BLaER1 (cell line): Measurements from ENCODE around the gene TCTN2.

Experiments
- H3K27ac ChIP-seq: shearing (Covaris generic); formaldehyde crosslinking; 2 replicates; pipeline ENCODE4 v1.8.1; 2022
- H3K27me3 ChIP-seq: shearing (Covaris generic); formaldehyde crosslinking; 2 replicates; pipeline ENCODE4 v1.8.1; 2022
- H3K36me3 ChIP-seq: shearing (Covaris generic); formaldehyde crosslinking; 2 replicates; pipeline ENCODE4 v1.8.1; 2022
- H3K4me1 ChIP-seq: shearing (Covaris generic); formaldehyde crosslinking; 2 replicates; pipeline ENCODE4 v1.8.1; 2022
- H3K4me2 ChIP-seq: shearing (Covaris generic); formaldehyde crosslinking; 2 replicates; pipeline ENCODE4 v1.8.1; 2022
- H3K4me3 ChIP-seq: shearing (Covaris generic); formaldehyde crosslinking; 2 replicates; pipeline ENCODE4 v1.8.1; 2022
- H3K9ac ChIP-seq: shearing (Covaris generic); formaldehyde crosslinking; 2 replicates; pipeline ENCODE4 v1.8.1; 2022
- H3K9me3 ChIP-seq: shearing (Covaris generic); formaldehyde crosslinking; 2 replicates; pipeline ENCODE4 v1.8.1; 2022
- H4K20me1 ChIP-seq: shearing (Covaris generic); formaldehyde crosslinking; 2 replicates; pipeline ENCODE4 v1.8.1; 2022
- Cebpa-rat ChIP-seq: shearing (Covaris generic); IDR thresholded peaks from 2 replicates; pipeline ENCODE4 v1.8.1; 2022

The TCTN2 gene

DNA sequence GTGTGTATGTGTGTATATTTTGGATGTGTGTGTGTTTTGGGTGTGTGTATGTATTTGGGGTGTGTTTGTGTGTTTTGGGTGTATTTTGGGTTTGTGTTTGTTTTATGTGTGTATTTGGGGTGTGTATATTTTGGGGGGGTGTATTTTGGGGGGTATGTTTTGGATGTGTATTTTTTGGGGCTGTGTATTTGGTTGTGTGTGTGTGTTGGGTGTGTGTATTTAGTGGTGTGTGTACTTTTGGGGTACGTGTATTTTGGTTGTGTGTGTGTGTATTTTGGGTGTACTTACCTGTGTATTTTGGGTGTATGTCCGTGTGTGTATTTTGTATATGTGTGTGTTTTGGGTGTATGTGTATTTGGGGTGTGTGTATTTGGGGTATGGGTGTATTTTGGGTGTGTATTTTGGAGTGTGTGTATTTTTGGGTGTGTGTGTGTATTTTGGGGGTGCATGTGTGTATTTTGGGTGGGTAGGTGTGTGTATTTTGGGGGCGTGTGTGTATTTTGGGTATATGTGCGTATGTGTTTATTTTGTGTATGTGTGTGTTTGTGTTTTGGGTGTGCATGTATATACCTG lies 16.7 kb upstream of the TCTN2 start:
- H3K4me1 ChIP-seq: no peaks in the 10 kb centered on the region
- H3K9ac ChIP-seq: no peak overlapping the region
- H3K9me3 ChIP-seq: no peaks in the 10 kb centered on the region
- H3K27me3 ChIP-seq: no peaks in the 10 kb centered on the region
- peaks cover 90% of the 10 kb centered on the region for H3K36me3 ChIP-seq
- no peak overlapping the region for H3K4me3 ChIP-seq
- H4K20me1 ChIP-seq: no peaks in the 10 kb centered on the region
- TF ChIP-seq Cebpa-rat: no peak
- H3K27ac ChIP-seq: no peak overlapping the region
- no peak overlapping the region for H3K4me2 ChIP-seq

DNA sequence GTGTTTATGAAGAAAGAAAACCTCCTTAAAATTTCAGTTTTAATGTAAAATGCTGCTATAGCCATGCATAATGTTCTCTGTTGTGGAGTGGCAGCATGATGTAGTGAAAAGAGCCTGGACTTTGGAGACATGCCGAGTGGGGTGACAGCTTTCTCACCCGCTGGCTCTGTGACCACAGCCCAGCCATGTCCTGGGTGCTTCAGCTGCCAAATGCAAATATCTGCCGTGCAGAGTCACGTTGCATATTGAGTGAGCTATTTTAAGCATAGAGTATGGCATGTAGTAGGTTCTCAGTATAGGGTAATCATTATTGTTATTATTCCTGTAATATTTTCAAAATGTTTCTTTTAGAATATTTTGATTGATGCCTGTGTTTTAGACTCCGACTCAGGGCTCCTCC lies 15.5 kb upstream of the TCTN2 start:
- H3K9ac ChIP-seq: no peak overlapping the region
- peaks cover 90% of the 10 kb centered on the region for H3K36me3 ChIP-seq
- no peak for TF ChIP-seq Cebpa-rat
- no peak overlapping the region for H3K4me2 ChIP-seq
- no peak overlapping the region for H3K4me3 ChIP-seq
- H3K4me1 ChIP-seq: no peaks in the 10 kb centered on the region
- no peaks in the 10 kb centered on the region for H3K9me3 ChIP-seq
- no peak overlapping the region for H3K27ac ChIP-seq
- H4K20me1 ChIP-seq: no peaks in the 10 kb centered on the region
- H3K27me3 ChIP-seq: no peaks in the 10 kb centered on the region

DNA sequence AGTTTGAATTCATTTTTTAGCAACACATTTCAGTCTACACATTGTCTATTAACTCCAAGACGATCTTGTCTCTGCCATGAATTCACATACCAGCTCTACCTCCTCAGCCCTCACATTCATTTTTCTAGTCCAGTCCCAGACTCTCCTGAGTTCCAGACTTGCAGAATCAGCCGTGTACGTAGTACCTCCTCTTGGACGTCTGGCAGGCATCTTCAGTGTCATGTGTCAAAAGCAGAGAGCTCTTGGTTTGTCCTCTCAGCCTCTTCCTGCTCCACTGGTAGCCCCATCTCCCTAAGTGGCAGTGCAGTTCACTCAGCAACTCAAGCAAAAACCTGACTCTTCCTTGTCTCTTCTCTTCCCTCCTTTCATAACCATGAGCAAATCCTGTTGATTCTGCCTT lies 14.5 kb upstream of the TCTN2 start:
- Histone ChIP-seq H3K36me3 (peaks cover 87% of the 10 kb centered on the region), H3K27ac (no peak overlapping the region), H4K20me1 (no peaks in the 10 kb centered on the region), H3K4me1 (no peaks in the 10 kb centered on the region), H3K27me3 (no peaks in the 10 kb centered on the region), H3K9me3 (no peaks in the 10 kb centered on the region), H3K4me3 (no peak overlapping the region), H3K9ac (no peak overlapping the region), H3K4me2 (no peak overlapping the region)
- TF ChIP-seq Cebpa-rat: no peak

DNA sequence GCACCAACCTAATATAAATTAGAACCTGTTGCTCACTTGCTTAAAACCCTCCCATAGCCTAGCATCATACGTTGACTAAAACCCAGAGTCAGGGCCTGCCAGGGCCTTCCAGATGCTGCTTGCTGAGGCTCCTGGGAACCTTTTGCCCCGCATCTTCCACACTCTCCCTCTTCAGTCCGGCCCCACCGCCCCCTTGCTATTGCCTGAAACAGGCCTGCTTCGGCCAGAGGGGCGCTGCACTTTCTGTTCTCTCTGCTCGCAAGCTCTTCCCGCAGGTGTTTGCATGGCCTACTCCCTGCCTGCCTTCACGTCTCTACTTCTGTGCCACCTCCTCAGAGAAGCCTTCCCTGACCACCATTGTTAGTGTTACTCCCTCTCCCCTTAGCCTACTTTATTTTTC lies 13.7 kb upstream of the TCTN2 start:
- Histone ChIP-seq H3K4me2 (no peak overlapping the region), H4K20me1 (no peaks in the 10 kb centered on the region), H3K4me3 (no peak overlapping the region), H3K4me1 (no peaks in the 10 kb centered on the region), H3K27ac (no peak overlapping the region), H3K27me3 (no peaks in the 10 kb centered on the region), H3K36me3 (peaks cover 83% of the 10 kb centered on the region), H3K9ac (no peak overlapping the region), H3K9me3 (no peaks in the 10 kb centered on the region)
- TF ChIP-seq Cebpa-rat: no peak

DNA sequence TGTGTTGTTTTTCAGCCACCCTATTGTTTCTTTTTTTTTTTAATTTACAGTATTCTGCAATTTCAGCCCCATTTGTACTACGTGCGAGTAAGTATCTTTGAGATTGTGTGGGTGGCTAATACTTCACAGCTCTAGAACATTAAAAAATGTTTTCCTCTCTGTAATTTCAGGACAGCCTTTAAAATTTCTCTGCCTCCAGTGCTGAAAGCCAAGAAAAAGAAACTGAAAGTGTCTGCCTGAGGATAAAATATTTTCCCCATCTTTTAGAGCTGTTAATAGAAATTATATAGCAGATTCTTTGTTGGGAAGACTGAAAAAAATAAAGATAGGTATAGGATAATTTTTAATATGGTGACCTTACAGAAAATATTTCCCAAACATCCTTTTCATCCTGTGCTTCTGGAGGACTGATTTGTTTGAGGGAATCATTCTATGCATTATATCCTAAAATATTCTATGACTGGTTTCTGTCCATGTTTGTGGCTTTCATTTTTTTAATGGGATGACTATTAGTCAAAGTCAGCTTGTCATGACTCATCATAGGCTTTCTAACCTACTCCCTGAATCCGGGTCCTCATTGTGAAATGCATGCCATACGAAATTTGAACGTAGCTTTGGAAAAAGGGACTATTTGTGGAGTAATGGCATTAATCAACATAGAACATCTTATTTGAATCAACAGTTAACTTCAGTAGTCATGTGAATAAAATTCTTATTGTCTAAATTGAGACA lies 10.8 kb upstream of the TCTN2 start:
- Histone ChIP-seq H3K9me3 (no peaks in the 10 kb centered on the region), H3K27ac (no peak overlapping the region), H3K9ac (no peak overlapping the region), H3K36me3 (peaks cover 74% of the 10 kb centered on the region), H4K20me1 (no peaks in the 10 kb centered on the region), H3K4me1 (no peaks in the 10 kb centered on the region), H3K4me2 (no peak overlapping the region), H3K27me3 (no peaks in the 10 kb centered on the region), H3K4me3 (no peak overlapping the region)
- TF ChIP-seq Cebpa-rat: no peak

DNA sequence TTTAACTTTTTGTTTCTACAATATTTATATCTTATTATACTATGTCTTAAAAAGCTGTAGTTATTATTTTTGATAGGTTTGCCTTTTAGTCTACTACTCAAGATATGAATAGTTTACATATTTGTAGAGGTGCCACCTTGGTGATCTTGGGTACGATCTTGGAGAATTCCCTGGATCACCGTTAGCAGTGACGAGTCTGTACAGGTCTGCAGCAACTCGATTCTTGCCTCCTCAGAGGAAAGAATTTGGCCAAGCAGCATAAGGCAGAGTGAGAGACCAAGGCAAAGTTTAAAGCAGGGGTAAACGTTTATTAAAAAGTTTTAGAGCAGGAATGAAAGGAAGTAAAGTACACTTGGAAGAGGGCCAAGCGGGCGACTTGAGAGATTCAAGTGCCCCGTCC lies 3.1 kb upstream of the TCTN2 start:
- Histone ChIP-seq H3K9me3 (no peaks in the 10 kb centered on the region), H4K20me1 (no peaks in the 10 kb centered on the region), H3K27ac (no peak overlapping the region), H3K4me3 (no peak overlapping the region), H3K36me3 (peaks cover 13% of the 10 kb centered on the region), H3K9ac (no peak overlapping the region), H3K4me1 (peaks cover 13% of the 10 kb centered on the region), H3K4me2 (no peak overlapping the region), H3K27me3 (no peaks in the 10 kb centered on the region)
- no peak for TF ChIP-seq Cebpa-rat

DNA sequence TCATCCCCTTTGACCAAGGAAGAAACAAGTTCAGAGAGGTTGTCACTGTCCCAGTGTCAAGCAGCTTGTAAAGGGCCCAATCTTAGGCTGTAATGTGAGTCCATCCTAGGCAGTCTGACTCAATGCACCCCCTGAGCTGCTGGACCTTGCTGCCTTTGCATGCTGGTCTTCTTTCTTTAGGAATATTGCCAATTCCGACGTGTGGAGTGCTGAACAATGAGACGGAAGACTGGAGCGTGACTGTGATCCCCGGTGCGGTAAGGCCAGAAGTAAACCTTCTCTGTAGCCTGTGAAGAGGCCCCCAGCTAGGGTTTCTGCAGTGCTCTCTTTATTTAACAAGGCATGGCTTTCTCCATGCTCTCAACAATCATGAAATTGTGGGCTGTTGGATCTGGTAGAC lies 963 bp downstream of the TCTN2 start:
- no peak for TF ChIP-seq Cebpa-rat
- H3K4me1 ChIP-seq: peaks cover 13% of the 10 kb centered on the region
- peak overlapping the region; percentile 85 for H3K4me3 ChIP-seq
- peak overlapping the region; percentile 100 for H3K4me2 ChIP-seq
- no peaks in the 10 kb centered on the region for H4K20me1 ChIP-seq
- no peak overlapping the region for H3K27ac ChIP-seq
- H3K9me3 ChIP-seq: no peaks in the 10 kb centered on the region
- no peak overlapping the region for H3K9ac ChIP-seq
- no peaks in the 10 kb centered on the region for H3K27me3 ChIP-seq
- H3K36me3 ChIP-seq: peaks cover 12% of the 10 kb centered on the region; the same call in 1 of the 2 replicates

DNA sequence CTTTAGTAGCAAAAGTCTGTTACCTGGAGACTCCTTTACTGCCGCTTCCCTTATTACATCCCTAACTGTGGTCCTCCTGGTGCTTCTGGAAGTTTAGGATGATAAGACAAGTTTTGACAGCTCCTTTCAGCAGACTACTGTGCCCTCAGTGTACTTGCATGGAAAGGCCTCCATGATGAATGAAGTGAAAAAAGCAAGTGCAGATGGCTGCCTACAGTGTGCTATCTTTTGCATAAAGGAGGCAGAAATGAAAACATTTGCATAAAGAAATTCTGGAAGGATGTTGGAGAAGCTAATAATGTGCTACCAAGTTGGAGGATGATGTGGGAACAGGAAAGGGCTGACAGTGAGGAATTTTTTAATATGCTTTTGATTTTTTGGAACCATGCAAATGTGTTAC lies 4.5 kb downstream of the TCTN2 start:
- no peaks in the 10 kb centered on the region for H3K27me3 ChIP-seq
- no peaks in the 10 kb centered on the region for H3K9me3 ChIP-seq
- peaks cover 19% of the 10 kb centered on the region; the same call in 1 of the 2 replicates for H3K36me3 ChIP-seq
- H3K27ac ChIP-seq: no peak overlapping the region
- no peak overlapping the region for H3K9ac ChIP-seq
- no peaks in the 10 kb centered on the region for H4K20me1 ChIP-seq
- no peak for TF ChIP-seq Cebpa-rat
- no peak overlapping the region for H3K4me3 ChIP-seq
- H3K4me2 ChIP-seq: no peak overlapping the region
- peaks cover 13% of the 10 kb centered on the region for H3K4me1 ChIP-seq

DNA sequence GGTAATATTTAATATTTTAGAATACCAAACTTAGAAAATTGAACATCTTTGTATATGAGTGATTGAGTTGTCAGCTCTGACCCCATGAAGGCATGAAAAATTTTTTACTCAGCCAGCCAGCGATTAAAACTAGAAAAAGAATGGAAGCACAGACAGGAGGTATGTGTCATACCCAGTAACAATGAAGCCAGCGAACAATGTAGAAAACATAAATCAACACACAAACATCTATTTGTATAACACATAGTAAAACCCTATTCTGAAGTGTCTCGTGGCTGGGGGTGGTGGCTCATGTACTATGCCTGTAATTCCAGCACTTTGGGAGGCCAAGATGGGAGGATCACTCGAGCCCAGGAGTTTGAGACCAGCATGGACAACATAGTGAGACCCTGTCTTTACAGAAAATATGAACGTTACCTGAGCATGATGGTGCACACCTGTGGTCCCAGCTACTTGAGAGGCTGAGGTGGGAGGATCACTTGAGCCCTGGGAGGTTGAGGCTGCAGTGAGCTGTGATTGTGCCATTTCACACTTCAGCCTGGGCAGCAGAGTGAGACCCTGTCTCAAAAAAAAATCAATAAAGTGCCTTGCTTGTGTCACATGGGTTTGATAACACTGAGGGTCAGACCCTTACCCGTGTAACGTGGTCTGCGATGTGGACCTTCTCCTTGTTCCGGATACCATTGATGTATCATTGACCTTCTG lies 5.9 kb downstream of the TCTN2 start:
- Histone ChIP-seq H4K20me1 (no peaks in the 10 kb centered on the region), H3K4me2 (no peak overlapping the region), H3K27me3 (no peaks in the 10 kb centered on the region), H3K27ac (no peak overlapping the region), H3K9me3 (no peaks in the 10 kb centered on the region), H3K36me3 (peaks cover 21% of the 10 kb centered on the region; the same call in 1 of the 2 replicates), H3K4me3 (no peak overlapping the region), H3K4me1 (peaks cover 3% of the 10 kb centered on the region), H3K9ac (no peak overlapping the region)
- no peak for TF ChIP-seq Cebpa-rat

DNA sequence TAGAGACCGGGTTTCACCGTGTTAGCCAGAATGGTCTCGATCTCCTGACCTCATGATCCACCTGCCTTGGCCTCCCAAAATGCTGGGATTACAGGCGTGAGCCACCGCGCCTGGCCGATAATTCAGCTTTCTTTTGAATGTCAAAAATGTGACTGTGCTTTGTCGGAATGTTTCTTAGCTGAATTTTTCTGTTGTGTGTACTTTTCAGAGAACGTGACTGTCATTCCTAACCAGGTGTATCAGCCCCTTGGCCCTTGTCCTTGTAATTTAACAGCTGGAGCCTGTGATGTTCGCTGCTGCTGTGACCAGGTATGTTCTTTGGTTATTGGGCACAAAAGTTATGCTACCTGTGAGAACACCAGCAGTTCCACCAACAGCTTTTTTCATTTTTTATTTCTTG lies 8.1 kb downstream of the TCTN2 start:
- H3K4me3 ChIP-seq: no peak overlapping the region
- H3K36me3 ChIP-seq: peaks cover 21% of the 10 kb centered on the region; the same call in 1 of the 2 replicates
- no peaks in the 10 kb centered on the region for H3K27me3 ChIP-seq
- no peak for TF ChIP-seq Cebpa-rat
- H4K20me1 ChIP-seq: no peaks in the 10 kb centered on the region
- H3K4me1 ChIP-seq: no peaks in the 10 kb centered on the region
- H3K9me3 ChIP-seq: no peaks in the 10 kb centered on the region
- no peak overlapping the region for H3K9ac ChIP-seq
- no peak overlapping the region for H3K4me2 ChIP-seq
- H3K27ac ChIP-seq: no peak overlapping the region
